Lower lobe of right lung (tissue), 2 donors: ENCODE data around the gene ANKRD44. TPM values are rescaled to one million over a fixed set of nuclear protein-coding genes. Genes with fewer than 3 reads are reported as not detected.

Experiments used
- ATAC-seq, 2 donors: fragments of 200-7000 bp; cut with Tn5 transposase; one replicate each; pipeline ENCODE4 v1.9.1; 2020 to 2022; ENCODE audit warnings: mild to moderate bottlenecking in 2 of 2, moderate library complexity in 2 of 2
- DNase-seq: peaks from one replicate; pipeline ENCODE4 v3.0.0-alpha.2; 2020
- H3K27ac ChIP-seq: fragments of 200-600 bp; one replicate; pipeline ENCODE4 v1.8.0; 2022
- H3K27me3 ChIP-seq: fragments of 200-600 bp; one replicate; pipeline ENCODE4 v1.8.0; 2022; ENCODE audit warnings: low read depth
- H3K36me3 ChIP-seq: fragments of 200-600 bp; one replicate; pipeline ENCODE4 v1.8.0; 2022; ENCODE audit warnings: mild to moderate bottlenecking
- H3K4me1 ChIP-seq: fragments of 200-600 bp; one replicate; pipeline ENCODE4 v1.8.0; 2022
- H3K4me3 ChIP-seq: fragments of 200-600 bp; one replicate; pipeline ENCODE4 v1.8.0; 2022; ENCODE audit warnings: mild to moderate bottlenecking
- H3K9me3 ChIP-seq: fragments of 200-600 bp; one replicate; pipeline ENCODE4 v1.8.0; 2022
- CTCF ChIP-seq: fragments of 200-600 bp; IDR thresholded peaks from one replicate; pipeline ENCODE4 v1.8.0; 2022; ENCODE audit warnings: antibody characterized with exemption, mild to moderate bottlenecking
- intact Hi-C: fragments of 100-400 bp; cut with DNase I; formaldehyde crosslinking; loops from one replicate; pipeline ENCODE4 v1.11.0; 2022
- total RNA-seq: library from RNA; stranded (reverse); fragmentation: NEBNext Ultra II Directional; extraction: Animal tissue kit (Norgen Biotek cat#: 25700); gene quantifications from one replicate; pipeline ENCODE4 v1.2.1, GENCODE V29; 2021
- donor health status: DM: no; HTN: yes; CAD: no; lungs with severe emphysema.

Gene ANKRD44
- total RNA-seq, 1 donor from 2014 or later: 58.7 TPM

- no peak for ATAC-seq
- H3K27me3 ChIP-seq: no peaks in the 10 kb centered on the region
- no peak overlapping the region for H3K4me3 ChIP-seq
- no peak overlapping the region for H3K27ac ChIP-seq
- TF ChIP-seq CTCF: no peak
- H3K9me3 ChIP-seq: no peaks in the 10 kb centered on the region
- DNase-seq: no peak
- intact Hi-C loops: no loop called here
- no peaks in the 10 kb centered on the region for H3K36me3 ChIP-seq
- H3K4me1 ChIP-seq: peaks cover 5% of the 10 kb centered on the region
These were observed 355.5 kb downstream of the ANKRD44 start for GRCh38 chr2:196955036-196955435.

- Histone ChIP-seq H3K4me3 (no peak overlapping the region), H3K9me3 (no peaks in the 10 kb centered on the region), H3K4me1 (no peaks in the 10 kb centered on the region), H3K27me3 (no peaks in the 10 kb centered on the region), H3K27ac (no peak overlapping the region), H3K36me3 (no peaks in the 10 kb centered on the region)
- TF ChIP-seq CTCF: no peak
- no peak for ATAC-seq
- intact Hi-C loops: no loop called here
- DNase-seq: no peak
These were observed 356.6 kb downstream of the ANKRD44 start for GRCh38 chr2:196954001-196954400.

GRCh38 chr2:196952936-196953335 is 357.6 kb downstream of the ANKRD44 start:
- H3K27me3 ChIP-seq: no peaks in the 10 kb centered on the region
- H3K4me1 ChIP-seq: no peaks in the 10 kb centered on the region
- no peak for TF ChIP-seq CTCF
- H3K4me3 ChIP-seq: no peak overlapping the region
- no peak overlapping the region for H3K27ac ChIP-seq
- intact Hi-C loops: no loop called here
- DNase-seq (no peak), ATAC-seq (no peak)
- H3K9me3 ChIP-seq: no peaks in the 10 kb centered on the region
- H3K36me3 ChIP-seq: no peaks in the 10 kb centered on the region

- Histone ChIP-seq H3K36me3 (no peaks in the 10 kb centered on the region), H3K4me1 (no peaks in the 10 kb centered on the region), H3K9me3 (no peaks in the 10 kb centered on the region), H3K27me3 (no peaks in the 10 kb centered on the region), H3K27ac (no peak overlapping the region), H3K4me3 (no peak overlapping the region)
- DNase-seq: no peak
- TF ChIP-seq CTCF: no peak
- no peak for ATAC-seq
- intact Hi-C loops: no loop called here
These were observed 358.6 kb downstream of the ANKRD44 start for GRCh38 chr2:196951973-196952372.

- no peak overlapping the region for H3K27ac ChIP-seq
- intact Hi-C loops: no loop called here
- ATAC-seq: no peak
These were observed 361.5 kb downstream of the ANKRD44 start for GRCh38 chr2:196949116-196949515.

More at GRCh38 chr2:196949116-196949515, 361.5 kb downstream of the ANKRD44 start:
- TF ChIP-seq CTCF: no peak
- H3K4me3 ChIP-seq: no peak overlapping the region
- DNase-seq: no peak
- no peaks in the 10 kb centered on the region for H3K4me1 ChIP-seq
- no peaks in the 10 kb centered on the region for H3K9me3 ChIP-seq
- no peaks in the 10 kb centered on the region for H3K36me3 ChIP-seq
- no peaks in the 10 kb centered on the region for H3K27me3 ChIP-seq
